ENCODE measurements around the gene VGLL4.

GRCh38 chr3:11532931-11533391 is 110.8 kb downstream of the VGLL4 start:
- TF ChIP-seq EZH2 (IDR thresholded peaks at IDR 0.05; ENCODE audit: insufficient read depth, poor library complexity, severe bottlenecking) (no peak), EZH2phosphoT487 (IDR thresholded peaks at IDR 0.05; ENCODE audit: insufficient read depth, low read depth) (no peak)

Measured in GM23248 (cell line).